HG02973 (cell line): ENCODE measurements around the gene LSM7.

Experiments
- ATAC-seq: cut with Tn5 transposase; IDR thresholded peaks from one replicate; pipeline ENCODE4 v1.9.1; 2021; ENCODE audit warnings: moderate library complexity; ENCODE audit not compliant: unreplicated experiment

The LSM7 gene

DNA sequence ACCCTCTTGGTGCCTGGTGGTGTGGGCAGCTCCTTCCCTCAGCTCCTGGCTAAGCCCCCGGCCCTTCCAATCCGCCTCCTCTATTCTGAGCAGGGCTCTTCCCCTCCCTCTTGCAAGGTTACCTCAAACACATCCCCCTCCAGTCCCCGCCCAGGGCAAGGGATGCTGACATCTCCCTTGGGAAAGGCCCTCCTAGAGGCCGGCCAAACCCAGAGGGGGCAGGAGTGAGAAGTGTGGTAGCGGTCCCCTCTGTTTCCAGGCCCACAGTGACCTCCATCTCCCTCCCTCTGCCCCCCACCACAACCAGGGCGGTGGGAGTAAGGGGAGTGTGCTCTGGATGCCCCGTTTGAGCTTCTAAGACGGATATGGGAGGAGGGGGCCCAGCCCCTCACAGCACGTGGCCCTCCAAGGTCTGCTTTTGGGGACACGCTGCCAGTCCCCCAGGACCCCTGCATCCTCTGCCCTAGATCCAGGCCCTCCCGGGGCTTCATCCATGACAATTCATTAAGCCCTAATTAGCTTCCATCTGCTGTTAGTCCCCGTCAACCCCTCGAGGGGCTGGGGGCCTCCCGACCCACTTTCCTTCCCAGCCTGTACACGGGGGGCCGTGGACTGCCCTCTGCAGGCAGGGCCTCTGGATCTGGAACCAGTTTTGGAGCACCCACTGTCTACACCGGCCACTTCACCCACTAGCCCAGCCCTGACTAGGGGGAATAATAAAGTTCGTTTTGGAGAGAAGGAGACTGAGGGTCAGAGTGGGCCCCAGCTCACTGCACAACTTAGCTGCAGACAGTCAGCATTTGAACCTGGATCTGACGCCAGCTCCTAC lies 22.7 kb downstream of the LSM7 start:
- no peak for ATAC-seq

- no peak for ATAC-seq
Measured at GRCh38 chr19:2303211-2303798, 25.1 kb downstream of the LSM7 start.

DNA sequence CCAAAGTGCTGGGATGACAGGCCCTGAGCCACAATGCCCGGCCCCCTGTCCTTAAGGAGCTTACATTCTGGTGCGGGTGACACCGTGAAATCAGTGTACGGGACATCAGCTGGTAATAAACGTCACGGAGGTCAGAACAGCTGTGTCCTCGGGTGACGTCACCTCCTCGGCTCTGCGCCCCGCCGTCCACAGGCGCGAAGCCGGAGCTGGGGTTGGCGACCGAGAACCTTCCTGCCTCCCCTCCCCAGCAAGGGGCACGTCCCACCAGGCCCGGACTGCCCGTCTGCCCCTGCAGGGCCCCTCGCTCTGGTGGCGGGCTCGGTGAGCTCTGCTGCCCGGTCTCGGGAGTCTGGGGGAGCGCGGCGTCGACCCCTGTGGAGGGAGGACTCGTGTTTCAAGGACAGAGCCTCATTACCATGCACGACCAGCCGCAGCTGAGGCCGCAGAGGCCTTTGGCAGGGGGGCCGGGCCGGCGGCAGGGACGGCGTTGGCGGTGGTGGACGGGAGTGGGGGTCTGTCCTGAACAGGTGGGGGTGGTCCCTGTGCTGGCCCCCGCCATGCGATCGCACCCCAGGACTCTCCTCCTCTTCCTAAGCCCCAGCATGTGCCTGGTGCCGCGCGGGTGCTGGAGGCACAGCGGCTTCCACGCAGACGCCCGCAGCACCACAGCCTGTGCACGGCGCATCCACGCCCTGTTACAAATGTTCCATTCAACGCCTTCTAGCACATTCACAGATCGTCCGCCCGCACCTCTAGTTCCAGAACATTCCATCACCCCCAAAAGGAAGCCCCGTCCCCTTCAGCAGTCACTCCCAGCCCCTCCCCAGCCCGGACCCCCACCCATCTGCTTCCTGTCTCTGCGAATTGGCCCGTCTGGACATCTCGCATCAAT lies 25.8 kb downstream of the LSM7 start:
- no peak for ATAC-seq

GRCh38 chr19:2300533-2300932 lies 27.9 kb downstream of the LSM7 start:
- ATAC-seq: no peak

GRCh38 chr19:2296141-2296540 lies 32.2 kb downstream of the LSM7 start:
- ATAC-seq: no peak

DNA sequence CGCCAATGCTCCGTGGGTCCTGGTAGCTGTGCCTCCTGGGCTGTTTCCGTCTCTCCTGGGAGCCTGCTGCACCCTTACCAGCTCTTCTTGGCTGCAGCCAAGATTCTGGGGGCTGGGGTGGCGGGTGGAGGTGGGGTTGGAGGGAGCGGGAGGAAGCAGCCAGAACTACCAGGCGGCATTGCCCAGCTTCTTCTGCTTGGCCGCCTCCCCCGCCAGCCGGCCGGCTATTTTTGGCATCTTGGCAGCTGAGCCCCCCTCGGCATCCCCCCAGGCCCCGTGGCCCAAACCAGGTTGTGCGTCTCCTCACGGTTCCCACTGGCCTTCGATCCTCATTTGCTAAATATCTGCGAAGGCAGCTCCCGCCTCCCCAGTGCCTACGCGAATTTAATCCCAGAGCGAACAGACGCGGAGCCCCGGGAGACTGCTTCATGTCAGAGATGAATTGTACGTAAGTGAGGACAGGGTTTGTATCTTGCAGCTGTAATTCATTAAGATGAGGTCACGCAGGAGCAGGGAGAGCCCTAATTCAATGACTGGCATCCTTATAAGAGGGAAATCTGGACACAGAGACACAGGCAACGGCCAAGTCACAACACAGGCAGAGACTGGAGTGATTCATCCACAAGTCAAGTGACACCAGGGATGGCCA lies 33.6 kb downstream of the LSM7 start:
- no peak for ATAC-seq

GRCh38 chr19:2291185-2291751 lies 37.1 kb downstream of the LSM7 start:
- ATAC-seq: no peak

- no peak for ATAC-seq
Measured at GRCh38 chr19:2290441-2291184, 37.8 kb downstream of the LSM7 start.

GRCh38 chr19:2289714-2290435 lies 38.5 kb downstream of the LSM7 start:
- ATAC-seq: no peak

DNA sequence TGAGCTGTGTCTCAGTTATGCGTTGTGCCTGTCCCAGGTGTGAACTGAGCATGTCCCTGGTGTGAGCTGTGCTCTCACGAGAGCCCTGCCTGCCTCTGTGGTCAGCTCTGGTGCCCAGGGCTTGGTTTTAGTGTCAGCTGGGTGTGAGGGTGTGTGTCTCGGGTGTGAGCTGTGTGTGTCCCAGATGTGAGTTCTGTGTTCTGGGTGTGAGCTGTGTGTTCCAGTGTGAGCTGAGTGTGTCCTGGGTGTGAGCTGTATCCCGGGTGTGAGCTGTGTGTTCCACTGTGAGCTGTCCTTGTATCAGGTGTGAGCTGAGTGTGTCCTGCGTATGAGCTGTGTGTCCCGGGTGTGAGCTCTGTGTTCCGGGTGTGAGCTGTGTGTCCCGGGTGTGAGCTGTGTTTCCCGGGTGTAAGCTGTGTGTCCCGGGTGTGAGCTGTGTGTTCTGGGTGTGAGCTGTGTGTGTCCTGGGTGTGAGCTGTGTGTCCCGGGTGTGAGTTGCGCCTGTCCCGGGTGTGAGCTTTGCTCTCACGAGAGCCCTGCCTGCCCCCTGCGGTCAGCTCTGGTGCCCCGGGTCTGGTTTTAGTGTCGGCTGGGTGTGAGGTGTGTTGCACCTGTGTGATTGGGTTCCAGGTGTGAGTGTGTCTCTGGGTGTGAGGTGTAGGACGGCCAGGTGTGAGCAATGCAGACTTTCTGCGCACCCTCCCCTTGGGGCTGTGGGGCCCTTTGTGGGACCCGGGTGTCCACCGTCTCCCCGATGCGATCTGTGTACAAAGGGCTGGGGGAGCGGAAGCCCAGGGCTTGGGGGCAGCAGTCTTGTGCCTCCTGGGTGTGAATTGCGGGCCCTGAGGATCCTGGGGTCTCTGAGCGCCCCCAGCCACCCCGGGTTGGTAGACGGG lies 39.3 kb downstream of the LSM7 start:
- no peak for ATAC-seq

DNA sequence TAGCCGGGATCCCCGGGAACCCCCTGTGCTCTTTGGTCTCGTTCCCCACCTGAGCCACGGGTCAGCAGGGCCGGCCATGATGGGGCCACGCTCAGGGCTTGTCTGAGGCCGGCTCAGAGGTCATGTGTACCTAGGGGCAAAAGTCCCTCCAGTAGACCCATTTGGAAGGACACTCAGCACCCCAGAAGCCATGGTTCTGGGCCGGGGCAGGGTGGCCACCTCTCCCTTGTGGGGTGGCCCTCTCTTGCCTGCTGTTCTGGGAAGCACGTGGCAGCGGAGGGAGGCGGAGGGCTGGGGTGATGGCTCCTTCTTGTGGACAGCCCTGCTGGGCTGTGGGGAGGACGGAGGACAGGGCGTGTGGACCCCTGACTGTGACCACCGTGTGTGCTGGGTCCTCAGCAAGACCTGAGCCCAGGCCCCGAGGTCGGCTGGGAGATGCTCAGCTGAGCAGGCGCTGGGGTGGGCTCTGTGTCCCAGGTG lies 40.0 kb downstream of the LSM7 start:
- no peak for ATAC-seq

GRCh38 chr19:2287585-2288337 lies 40.6 kb downstream of the LSM7 start:
- ATAC-seq: no peak

DNA sequence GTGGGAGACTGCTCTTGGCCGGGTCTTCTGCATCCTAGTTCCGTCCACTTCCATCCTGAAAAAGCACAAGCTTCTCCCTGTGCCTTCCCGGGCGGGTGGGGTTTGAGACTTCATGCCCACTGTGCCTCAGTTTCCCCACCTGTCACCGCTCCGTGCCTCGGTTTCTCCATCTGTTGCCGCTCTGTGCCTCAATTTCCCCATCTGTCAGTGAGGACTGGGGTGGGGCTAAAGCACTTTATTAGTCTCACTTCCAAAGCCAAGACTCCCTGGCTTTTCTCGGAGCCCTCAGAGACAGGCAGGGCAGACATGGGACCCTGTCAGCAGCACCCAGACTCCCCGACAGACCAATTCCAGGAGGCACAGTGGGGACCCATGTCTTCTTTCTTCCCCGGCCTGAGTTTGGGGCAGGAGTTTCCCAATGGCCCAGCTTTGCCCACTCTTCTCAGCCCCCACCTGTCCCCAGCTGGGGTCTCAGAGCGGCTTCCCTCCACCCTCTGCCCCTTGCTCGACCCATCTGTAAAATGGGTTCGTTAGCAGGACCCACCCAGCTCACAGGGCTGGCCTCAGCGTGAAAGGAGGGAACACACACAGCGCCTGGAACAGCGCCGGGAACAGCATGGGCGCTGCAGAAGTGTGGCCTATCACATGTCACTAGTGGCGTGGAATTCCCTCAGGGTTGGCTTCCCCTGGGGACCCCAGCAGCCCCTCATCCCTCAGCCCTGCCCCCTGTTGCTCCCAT lies 41.8 kb downstream of the LSM7 start:
- ATAC-seq: no peak

DNA sequence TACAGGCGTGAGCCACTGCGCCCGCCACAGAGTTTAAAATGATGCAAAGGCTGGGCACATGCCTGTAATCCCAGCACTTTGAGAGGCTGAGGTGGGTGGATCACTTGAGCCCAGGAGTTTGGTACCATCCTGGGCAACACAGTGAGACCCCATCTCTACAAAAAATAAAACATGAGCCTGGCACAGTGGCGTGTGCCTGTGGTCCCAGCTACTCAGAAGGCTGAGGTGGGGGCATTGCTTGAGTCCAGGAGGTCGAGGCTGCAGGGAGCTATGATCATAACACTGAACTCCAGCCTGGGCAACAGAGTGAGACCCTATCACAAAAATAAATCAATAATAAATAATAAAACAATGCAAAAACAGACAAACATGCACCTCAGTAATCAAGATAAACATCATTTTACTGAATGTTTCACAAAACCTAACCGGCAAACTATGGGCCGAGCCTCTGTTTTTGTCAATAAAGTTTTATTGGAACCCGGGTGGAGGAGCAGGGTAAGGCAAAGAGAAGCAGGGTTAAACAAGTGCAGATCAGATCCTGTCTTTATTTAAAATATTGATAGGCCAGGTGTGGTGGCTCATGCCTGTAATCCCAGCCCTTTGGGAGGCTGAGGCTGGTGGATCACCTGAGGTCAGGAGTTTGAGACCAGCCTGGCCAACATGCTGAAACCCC lies 44.4 kb downstream of the LSM7 start:
- ATAC-seq: no peak

DNA sequence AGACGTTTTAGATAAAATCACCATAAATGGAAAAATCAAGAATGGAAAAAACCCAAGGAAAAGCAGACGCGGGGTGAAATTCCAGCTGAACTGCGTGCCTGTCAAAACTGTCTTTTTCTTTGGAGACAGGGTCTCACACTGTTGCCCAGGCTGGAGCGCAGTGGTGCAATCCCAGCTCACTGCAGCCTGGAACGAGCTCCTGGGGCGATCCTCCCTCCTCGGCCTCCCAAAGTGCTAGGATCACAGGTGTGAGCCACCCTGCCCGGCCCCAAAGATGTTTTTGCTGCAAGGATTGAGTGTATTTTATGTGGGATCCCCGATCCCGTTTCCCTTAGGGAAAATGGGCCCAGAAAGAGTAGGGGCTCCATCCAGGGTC lies 45.5 kb downstream of the LSM7 start:
- no peak for ATAC-seq

GRCh38 chr19:2282062-2282861 lies 46.1 kb downstream of the LSM7 start, which contains the start of gene PEAK3:
PEAK3 (minus strand) TSS chr19:2282175; CDS start chr19:2280931, 1,244 bp downstream.
- no peak for ATAC-seq
